GM18508 (cell line): ENCODE measurements around the gene CSPG4.
"Not testable (repeated sequence)": the region's sequence is repeated elsewhere in the genome, so short reads cannot be mapped to it uniquely, and the experiment has no call there.

Experiments
- ATAC-seq: cut with Tn5 transposase; IDR thresholded peaks from one replicate; pipeline ENCODE4 v1.9.1; 2021; ENCODE audit warnings: moderate number of reproducible peaks; ENCODE audit not compliant: insufficient read depth, unreplicated experiment

Gene CSPG4

GRCh38 chr15:75742346-75742745 is 29.7 kb upstream of the CSPG4 start:
- ATAC-seq: not testable (repeated sequence)

- no peak for ATAC-seq
Measured at GRCh38 chr15:75739791-75740190, 27.1 kb upstream of the CSPG4 start.

- no peak for ATAC-seq
Measured at GRCh38 chr15:75738647-75739325, 26.1 kb upstream of the CSPG4 start.

GRCh38 chr15:75738014-75738646 is 25.5 kb upstream of the CSPG4 start:
- ATAC-seq: no peak

GRCh38 chr15:75737116-75738013 is 24.7 kb upstream of the CSPG4 start:
- not testable (repeated sequence) for ATAC-seq

GRCh38 chr15:75736256-75736655 is 23.6 kb upstream of the CSPG4 start:
- no peak for ATAC-seq

- not testable (repeated sequence) for ATAC-seq
Measured at GRCh38 chr15:75734861-75735760, 22.5 kb upstream of the CSPG4 start.

- no peak for ATAC-seq
Measured at GRCh38 chr15:75733761-75734651, 21.4 kb upstream of the CSPG4 start.

GRCh38 chr15:75732809-75733451 is 20.3 kb upstream of the CSPG4 start:
- no peak for ATAC-seq

GRCh38 chr15:75732177-75732808 is 19.6 kb upstream of the CSPG4 start:
- ATAC-seq: no peak

GRCh38 chr15:75731248-75732151 is 18.9 kb upstream of the CSPG4 start:
- ATAC-seq: no peak

GRCh38 chr15:75730376-75731247 is 18.0 kb upstream of the CSPG4 start:
- not testable (repeated sequence) for ATAC-seq

GRCh38 chr15:75729326-75730069 is 16.9 kb upstream of the CSPG4 start:
- no peak for ATAC-seq

GRCh38 chr15:75727851-75728715 is 15.4 kb upstream of the CSPG4 start:
- ATAC-seq: no peak
